HFFc6 (cell line): ENCODE results near the gene PRPF6. TPM values are rescaled to one million over a fixed set of nuclear protein-coding genes. Genes with fewer than 3 reads are reported as not detected.

Source experiments
- DNase-seq: peaks from one replicate; pipeline ENCODE4 v3.0.0-alpha.2; 2018
- H3K27ac Mint-ChIP-seq: 2 replicates; pipeline ENCODE4 v1.8.0; 2020; ENCODE audit warnings: mild to moderate bottlenecking, mixed read lengths
- H3K27me3 Mint-ChIP-seq: 2 replicates; pipeline ENCODE4 v1.8.0; 2021; ENCODE audit warnings: mild to moderate bottlenecking, moderate library complexity, mixed read lengths; ENCODE audit not compliant: insufficient read depth
- H3K36me3 Mint-ChIP-seq: 2 replicates; pipeline ENCODE4 v1.8.0; 2021; ENCODE audit warnings: low read depth, mixed read lengths
- H3K4me1 Mint-ChIP-seq: 2 replicates; pipeline ENCODE4 v1.8.0; 2020; ENCODE audit warnings: low read depth, mixed read lengths
- H3K4me3 Mint-ChIP-seq: 2 replicates; pipeline ENCODE4 v1.8.0; 2020; ENCODE audit warnings: mild to moderate bottlenecking, moderate library complexity, mixed read lengths
- H3K9me3 Mint-ChIP-seq: 2 replicates; pipeline ENCODE4 v1.8.0; 2020; ENCODE audit warnings: mild to moderate bottlenecking, mixed read lengths
- CTCF ChIP-seq: fragments of 200-600 bp; sonication (generic); IDR thresholded peaks from 2 replicates; pipeline ENCODE4 v1.5.0; 2021; ENCODE audit warnings: antibody characterized with exemption, mild to moderate bottlenecking
- total RNA-seq, 6 experiments: library from RNA; stranded (reverse); fragmentation: NEBNext Ultra II Directional; extraction: Animal tissue kit (Norgen Biotek cat#: 25700); gene quantifications; 2 replicates in 1 of 6; 3 replicates in 5 of 6; pipeline ENCODE4 v1.2.3, GENCODE V29; 2021

The PRPF6 gene
- total RNA-seq, 6 experiments from 2014 or later: 70.7 to 73.2 (median 72.9) TPM

- TF ChIP-seq CTCF: no peak
- peaks cover 12% of the 10 kb centered on the region for H3K4me1 Mint-ChIP-seq
- H3K4me3 Mint-ChIP-seq: no peak overlapping the region
- peaks cover 15% of the 10 kb centered on the region for H3K27me3 Mint-ChIP-seq
- no peak for DNase-seq
- H3K9me3 Mint-ChIP-seq: no peaks in the 10 kb centered on the region
- H3K27ac Mint-ChIP-seq: no peak overlapping the region
- H3K36me3 Mint-ChIP-seq: no peaks in the 10 kb centered on the region
These were observed 67.6 kb downstream of the PRPF6 start for GRCh38 chr20:64048402-64049044.

- Mint-ChIP-seq H3K27me3 (peaks cover 14% of the 10 kb centered on the region), H3K36me3 (no peaks in the 10 kb centered on the region), H3K9me3 (no peaks in the 10 kb centered on the region), H3K4me3 (no peak within 1 kb of the TSS), H3K4me1 (peaks cover 10% of the 10 kb centered on the region), H3K27ac (no peak within 1 kb of the TSS)
- no peak for DNase-seq
- TF ChIP-seq CTCF: no peak
These were observed 68.3 kb downstream of the PRPF6 start, which contains the start of gene SOX18 for GRCh38 chr20:64049060-64049877. Gene SOX18, minus strand, starts transcription at chr20:64049639. Its CDS starts 123 bp downstream, at chr20:64049516.

GRCh38 chr20:64049878-64050260 lies 68.9 kb downstream of the PRPF6 start:
- Mint-ChIP-seq H3K9me3 (no peaks in the 10 kb centered on the region), H3K36me3 (no peaks in the 10 kb centered on the region), H3K27ac (no peak overlapping the region), H3K4me3 (no peak overlapping the region), H3K27me3 (peaks cover 10% of the 10 kb centered on the region), H3K4me1 (peaks cover 4% of the 10 kb centered on the region; the same call in 1 of the 2 replicates)
- no peak for DNase-seq
- TF ChIP-seq CTCF: no peak

GRCh38 chr20:64050261-64051032 lies 69.5 kb downstream of the PRPF6 start:
- DNase-seq: no peak
- H3K36me3 Mint-ChIP-seq: no peaks in the 10 kb centered on the region
- no peak overlapping the region for H3K4me3 Mint-ChIP-seq
- TF ChIP-seq CTCF: no peak
- H3K9me3 Mint-ChIP-seq: no peaks in the 10 kb centered on the region
- H3K27me3 Mint-ChIP-seq: peaks cover 10% of the 10 kb centered on the region
- H3K4me1 Mint-ChIP-seq: no peaks in the 10 kb centered on the region; the same call in 1 of the 2 replicates
- no peak overlapping the region for H3K27ac Mint-ChIP-seq

- no peak overlapping the region for H3K4me3 Mint-ChIP-seq
- no peak for DNase-seq
- no peaks in the 10 kb centered on the region for H3K9me3 Mint-ChIP-seq
- no peak overlapping the region for H3K27ac Mint-ChIP-seq
- no peaks in the 10 kb centered on the region for H3K36me3 Mint-ChIP-seq
- TF ChIP-seq CTCF: no peak
- H3K4me1 Mint-ChIP-seq: no peaks in the 10 kb centered on the region
- peaks cover 10% of the 10 kb centered on the region for H3K27me3 Mint-ChIP-seq
These were observed 70.1 kb downstream of the PRPF6 start for GRCh38 chr20:64051033-64051452.
